Ishikawa (cell line): ENCODE data around the gene NLGN1.

Experiments
- CEBPB ChIP-seq: IDR thresholded peaks from 2 replicates; pipeline ENCODE4 v1.6.1; 2012
- CREB1 ChIP-seq: IDR thresholded peaks from 2 replicates; pipeline ENCODE4 v1.6.1; 2012; ENCODE audit warnings: low read depth
- EGR1 ChIP-seq: IDR thresholded peaks from 2 replicates; pipeline ENCODE4 v1.6.1; 2012
- EP300 ChIP-seq: IDR thresholded peaks from 2 replicates; pipeline ENCODE4 v1.6.1; 2012; ENCODE audit warnings: borderline replicate concordance
- FOXM1 ChIP-seq: IDR thresholded peaks from 2 replicates; pipeline ENCODE4 v1.6.1; 2012; ENCODE audit warnings: low read depth, borderline replicate concordance
- MAX ChIP-seq: IDR thresholded peaks from 2 replicates; pipeline ENCODE4 v1.6.1; 2012
- NFIC ChIP-seq: IDR thresholded peaks from 2 replicates; pipeline ENCODE4 v1.6.1; 2012
- RAD21 ChIP-seq: IDR thresholded peaks from 2 replicates; pipeline ENCODE4 v1.6.1; 2012; ENCODE audit warnings: low read depth
- REST ChIP-seq: IDR thresholded peaks from 2 replicates; pipeline ENCODE4 v1.6.1; 2012; ENCODE audit warnings: low read depth, mild to moderate bottlenecking
- TAF1 ChIP-seq: IDR thresholded peaks from 2 replicates; pipeline ENCODE4 v1.6.1; 2012; ENCODE audit warnings: low read depth, mild to moderate bottlenecking
- TCF12 ChIP-seq: IDR thresholded peaks from 2 replicates; pipeline ENCODE4 v1.6.1; 2012; ENCODE audit warnings: low read depth
- TEAD4 ChIP-seq: IDR thresholded peaks from 2 replicates; pipeline ENCODE4 v1.6.1; 2012
- USF1 ChIP-seq: IDR thresholded peaks from 2 replicates; pipeline ENCODE4 v1.6.1; 2012
- YY1 ChIP-seq: IDR thresholded peaks from 2 replicates; pipeline ENCODE4 v1.6.1; 2012; ENCODE audit warnings: low read depth
- ZBTB7A ChIP-seq: IDR thresholded peaks from 2 replicates; pipeline ENCODE4 v1.6.1; 2012; ENCODE audit warnings: low read depth

Gene NLGN1

GRCh38 chr3:174111776-174112175 is 714.2 kb downstream of the NLGN1 start:
- TF ChIP-seq REST (no peak), EP300 (no peak), USF1 (no peak), ZBTB7A (no peak), TCF12 (no peak), TEAD4 (no peak), NFIC (no peak), EGR1 (no peak), TAF1 (no peak), MAX (no peak), YY1 (no peak), FOXM1 (no peak), CREB1 (no peak), CEBPB (no peak), RAD21 (no peak)

- TF ChIP-seq MAX = no peak
- TF ChIP-seq EGR1 = no peak
- no peak for TF ChIP-seq EP300
Measured at GRCh38 chr3:174116421-174116820, 718.9 kb downstream of the NLGN1 start.

GRCh38 chr3:174120997-174121396 is 723.5 kb downstream of the NLGN1 start:
- TF ChIP-seq CEBPB (no peak), NFIC (no peak), YY1 (no peak), MAX (no peak), TAF1 (no peak), EGR1 (no peak), FOXM1 (no peak), EP300 (no peak), TCF12 (no peak), RAD21 (no peak), USF1 (no peak), TEAD4 (no peak), REST (no peak), CREB1 (no peak), ZBTB7A (no peak)

GRCh38 chr3:174122411-174122810 is 724.9 kb downstream of the NLGN1 start:
- TF ChIP-seq TCF12 = no peak
- TF ChIP-seq ZBTB7A = no peak
- TF ChIP-seq TEAD4 = no peak
- no peak for TF ChIP-seq RAD21
- no peak for TF ChIP-seq FOXM1
- no peak for TF ChIP-seq CREB1

GRCh38 chr3:174125267-174125824 is 727.8 kb downstream of the NLGN1 start:
- peak; percentile 95 for TF ChIP-seq RAD21
- no peak for TF ChIP-seq NFIC
- TF ChIP-seq CEBPB = no peak

GRCh38 chr3:174126990-174127758 is 729.6 kb downstream of the NLGN1 start:
- TF ChIP-seq TEAD4 (peak; percentile 52; the same call in 1 of the 2 replicates), ZBTB7A (no peak)
